LNCAP (cell line): Measurements from ENCODE around the gene ARID5B.

Experiments used
- TF ChIP-seq, protein P1 (sequence below): fragments of 450-650 bp; IDR thresholded peaks from 2 replicates; pipeline ENCODE4 v1.5.1; 2017; ENCODE audit warnings: mild to moderate bottlenecking

Gene ARID5B

DNA sequence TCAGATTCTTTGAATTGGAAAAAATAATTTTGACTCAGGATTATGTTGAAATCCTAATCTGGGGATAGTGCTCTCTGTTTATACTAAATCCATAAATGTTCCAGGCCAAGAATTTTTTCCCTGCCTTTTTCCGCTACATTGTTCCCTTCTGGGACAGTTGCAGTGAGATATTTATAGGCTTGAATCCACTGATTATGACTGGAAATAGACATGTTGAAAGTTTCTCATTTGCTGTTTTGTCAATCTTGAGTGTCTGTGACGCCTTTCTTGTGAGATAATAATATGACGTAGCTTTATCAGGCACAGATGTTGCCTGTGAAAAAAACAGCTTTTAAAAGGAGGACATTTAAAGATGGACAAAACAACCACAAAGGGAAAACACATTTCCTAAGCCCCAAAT, 155.9 kb downstream of the ARID5B start:
- TF ChIP-seq, protein P1, sequence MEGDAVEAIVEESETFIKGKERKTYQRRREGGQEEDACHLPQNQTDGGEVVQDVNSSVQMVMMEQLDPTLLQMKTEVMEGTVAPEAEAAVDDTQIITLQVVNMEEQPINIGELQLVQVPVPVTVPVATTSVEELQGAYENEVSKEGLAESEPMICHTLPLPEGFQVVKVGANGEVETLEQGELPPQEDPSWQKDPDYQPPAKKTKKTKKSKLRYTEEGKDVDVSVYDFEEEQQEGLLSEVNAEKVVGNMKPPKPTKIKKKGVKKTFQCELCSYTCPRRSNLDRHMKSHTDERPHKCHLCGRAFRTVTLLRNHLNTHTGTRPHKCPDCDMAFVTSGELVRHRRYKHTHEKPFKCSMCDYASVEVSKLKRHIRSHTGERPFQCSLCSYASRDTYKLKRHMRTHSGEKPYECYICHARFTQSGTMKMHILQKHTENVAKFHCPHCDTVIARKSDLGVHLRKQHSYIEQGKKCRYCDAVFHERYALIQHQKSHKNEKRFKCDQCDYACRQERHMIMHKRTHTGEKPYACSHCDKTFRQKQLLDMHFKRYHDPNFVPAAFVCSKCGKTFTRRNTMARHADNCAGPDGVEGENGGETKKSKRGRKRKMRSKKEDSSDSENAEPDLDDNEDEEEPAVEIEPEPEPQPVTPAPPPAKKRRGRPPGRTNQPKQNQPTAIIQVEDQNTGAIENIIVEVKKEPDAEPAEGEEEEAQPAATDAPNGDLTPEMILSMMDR = no peak

DNA sequence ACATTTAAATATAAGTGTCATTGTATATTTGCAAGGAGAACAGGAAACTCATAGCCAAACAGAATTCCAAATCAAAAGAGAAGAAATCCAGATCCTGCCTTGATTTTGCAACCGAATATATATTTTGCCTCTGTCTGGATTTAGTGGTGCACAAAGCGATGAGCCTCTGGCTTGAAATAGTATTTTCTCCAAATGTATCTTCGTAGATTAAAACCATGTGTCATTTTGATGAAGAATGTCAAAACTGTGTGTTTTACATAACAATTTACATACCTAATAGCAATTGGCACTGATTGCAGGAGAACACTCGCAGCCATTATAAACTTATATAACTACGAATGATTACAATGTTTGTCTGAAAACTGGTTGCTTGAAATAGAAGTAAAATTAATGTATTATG, 156.4 kb downstream of the ARID5B start:
- TF ChIP-seq, protein P1 = no peak

DNA sequence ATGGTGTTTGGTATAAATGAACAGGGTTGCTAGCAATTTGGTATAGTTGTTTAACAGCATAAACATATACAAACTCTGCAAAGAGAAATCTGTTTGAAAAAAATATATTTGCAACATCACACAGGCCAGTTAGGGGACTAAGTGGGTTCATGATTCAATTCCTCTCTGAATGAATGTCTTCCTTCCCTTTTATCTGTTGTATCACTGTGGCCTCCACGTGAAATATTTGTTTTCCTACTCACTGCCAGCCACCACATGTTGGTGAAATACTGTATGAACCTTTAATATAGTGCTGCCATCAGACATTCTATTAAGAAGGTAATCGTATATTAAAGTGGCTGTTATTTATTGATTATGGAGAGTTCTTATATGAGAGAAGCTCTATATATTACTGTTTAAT, 157.0 kb downstream of the ARID5B start:
- TF ChIP-seq, protein P1 = no peak

DNA sequence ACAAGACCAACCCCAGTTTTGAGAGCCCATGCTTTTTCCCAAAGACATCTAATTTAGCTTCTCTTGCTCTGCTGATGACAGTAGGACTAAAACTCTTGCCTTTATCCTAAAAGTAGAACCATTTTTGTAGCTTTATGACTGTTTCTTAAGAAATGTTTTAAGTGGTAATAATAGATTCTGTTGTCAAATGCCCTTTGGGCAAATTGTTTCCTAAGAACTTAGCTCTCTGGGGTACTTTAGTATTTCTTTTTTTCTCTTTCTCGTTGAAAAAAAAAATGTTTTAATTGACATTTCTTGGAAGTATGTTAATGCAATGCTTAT, 157.4 kb downstream of the ARID5B start:
- TF ChIP-seq, protein P1 = no peak

DNA sequence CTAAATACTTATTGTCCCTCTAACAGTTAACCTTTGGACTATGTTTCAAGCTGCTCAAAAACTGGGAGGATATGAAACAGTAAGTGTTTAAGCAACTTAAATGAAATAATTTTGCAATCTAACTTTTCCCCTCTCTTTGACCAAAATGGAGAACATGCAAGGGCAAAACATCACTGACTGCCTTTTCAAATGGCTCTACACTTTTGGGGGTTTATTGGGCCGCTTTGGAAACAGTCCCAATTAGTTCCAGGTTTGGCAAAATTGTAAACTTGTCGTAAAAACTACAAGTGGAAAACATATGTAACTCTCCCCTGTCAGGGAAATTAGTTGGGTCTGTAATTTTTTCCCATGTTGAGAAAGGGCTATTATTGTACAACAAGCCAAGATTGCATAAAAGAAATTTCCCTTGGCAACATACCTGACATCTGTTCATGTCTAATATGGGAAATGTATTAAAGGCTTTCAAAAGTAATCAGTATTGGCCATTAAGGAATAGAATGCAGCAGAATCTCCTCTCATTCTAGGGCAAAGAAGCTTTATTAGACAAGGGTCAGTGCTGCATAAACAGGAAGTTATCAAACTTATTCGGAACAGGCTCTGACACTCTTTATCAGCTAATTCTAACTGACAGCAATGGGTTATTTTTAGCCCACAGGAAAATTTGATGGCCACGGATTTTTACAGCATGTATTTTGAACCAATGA, 157.9 kb downstream of the ARID5B start:
- TF ChIP-seq, protein P1 = no peak

DNA sequence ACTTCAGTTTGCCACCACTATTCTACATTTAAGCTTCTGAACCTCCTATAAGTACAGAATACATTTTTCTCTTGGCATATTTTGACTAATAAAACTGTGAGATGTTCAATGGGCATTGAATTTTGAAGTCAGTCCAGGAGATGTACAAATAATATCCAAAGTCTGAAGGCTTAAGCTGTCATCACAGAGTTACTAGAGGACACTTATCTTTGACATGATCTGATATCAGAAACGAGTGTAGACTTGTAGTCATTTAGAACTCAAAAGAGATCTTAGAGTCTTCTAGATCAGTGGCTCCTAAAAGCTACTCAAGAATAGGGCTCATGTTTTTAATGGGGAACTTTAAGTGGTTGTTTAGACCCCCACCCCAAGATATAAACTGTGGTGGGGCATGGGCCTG, 160.5 kb downstream of the ARID5B start:
- TF ChIP-seq, protein P1 = no peak

DNA sequence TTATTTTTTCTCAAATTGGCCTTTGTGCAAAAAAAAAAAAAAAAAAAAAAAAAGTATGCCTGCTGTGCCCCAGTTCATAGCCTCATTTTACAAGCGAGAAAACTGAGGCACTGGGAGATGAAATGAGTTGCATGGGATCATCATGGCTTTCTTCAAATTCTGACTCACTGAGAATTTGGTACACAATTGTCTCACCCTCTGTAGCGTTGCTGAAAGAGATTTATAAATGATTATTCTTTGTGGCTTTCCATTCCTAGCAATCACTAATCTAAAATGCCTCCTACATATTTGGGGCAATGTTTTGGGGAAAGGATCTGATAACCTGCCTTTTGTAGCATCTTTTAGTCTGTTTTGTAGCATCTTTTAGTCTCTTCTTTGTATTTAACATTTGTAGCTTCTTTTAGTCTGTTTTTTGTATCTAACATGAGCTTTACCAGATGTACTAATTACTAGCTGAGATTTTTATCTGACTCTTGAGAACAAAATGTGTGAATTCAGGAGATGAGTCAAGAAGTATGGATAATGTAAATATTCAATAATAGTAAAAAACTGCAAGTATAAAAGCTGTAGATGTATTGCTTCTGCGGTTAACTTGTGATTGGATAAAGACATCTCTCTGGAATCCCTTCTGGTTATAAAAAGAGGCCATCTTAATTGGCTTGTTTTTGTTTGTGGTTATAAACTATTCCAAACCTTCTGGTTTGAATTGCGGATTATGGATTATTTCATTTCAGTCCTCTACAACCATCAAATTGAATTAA, 161.4 kb downstream of the ARID5B start:
- TF ChIP-seq, protein P1 = no peak
